ENCODE data around the gene IFT88. TPM values are rescaled to one million over a fixed set of nuclear protein-coding genes. Genes with fewer than 3 reads are reported as not detected.

The IFT88 gene
- total RNA-seq, 1 donor from 2014 or later = 15.3 TPM

DNA sequence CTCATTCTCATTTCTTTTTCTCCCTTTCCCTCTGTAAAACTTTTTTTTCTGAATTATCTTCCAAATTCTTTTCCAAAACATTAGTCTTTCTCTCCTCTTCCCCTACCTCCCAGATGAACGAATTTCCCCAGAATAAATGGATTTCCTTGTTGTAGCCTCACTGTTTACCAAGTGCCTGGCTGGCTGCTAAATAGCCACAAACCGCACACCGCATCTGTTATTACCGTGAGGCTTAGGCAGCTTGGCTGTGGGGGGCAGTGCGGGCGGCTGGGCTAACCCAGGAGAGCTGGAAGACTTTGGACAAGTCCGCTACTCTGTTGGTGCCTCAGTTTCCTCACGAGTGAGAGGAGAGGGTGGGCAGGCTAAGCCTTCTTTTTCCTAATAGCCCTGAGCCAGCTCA lies 147.2 kb downstream of the IFT88 start:
- Histone ChIP-seq H3K27me3 (ENCODE audit: low read depth) (no peaks in the 10 kb centered on the region), H3K4me3 (no peak overlapping the region), H3K4me1 (peaks cover 4% of the 10 kb centered on the region), H3K27ac (no peak overlapping the region), H3K9me3 (no peaks in the 10 kb centered on the region), H3K36me3 (no peaks in the 10 kb centered on the region)
- intact Hi-C loops (cut with DNase I) = loop anchor here (5.0 kb wide), 1 partner anchor 113 kb away; no protein-coding TSS in a partner anchor
- ATAC-seq (no peak), DNase-seq (no peak)
- TF ChIP-seq CTCF (IDR thresholded peaks at IDR 0.05) = no peak

GRCh38 chr13:20714563-20715329 lies 147.8 kb downstream of the IFT88 start:
- Histone ChIP-seq H3K4me1 (peaks cover 4% of the 10 kb centered on the region), H3K36me3 (no peaks in the 10 kb centered on the region), H3K4me3 (no peak overlapping the region), H3K9me3 (no peaks in the 10 kb centered on the region), H3K27me3 (ENCODE audit: low read depth) (no peaks in the 10 kb centered on the region), H3K27ac (no peak overlapping the region)
- ATAC-seq (no peak), DNase-seq (no peak)
- intact Hi-C loops (cut with DNase I) = loop anchor here (5.0 kb wide), 1 partner anchor 113 kb away; no protein-coding TSS in a partner anchor
- TF ChIP-seq CTCF (IDR thresholded peaks at IDR 0.05) = no peak

GRCh38 chr13:20715330-20715712 lies 148.4 kb downstream of the IFT88 start:
- Histone ChIP-seq H3K36me3 (no peaks in the 10 kb centered on the region), H3K27me3 (ENCODE audit: low read depth) (peaks cover under 1% of the 10 kb centered on the region), H3K9me3 (no peaks in the 10 kb centered on the region), H3K27ac (no peak overlapping the region), H3K4me1 (peaks cover 4% of the 10 kb centered on the region), H3K4me3 (no peak overlapping the region)
- intact Hi-C loops (cut with DNase I) = no loop called here
- ATAC-seq = no peak
- TF ChIP-seq CTCF (IDR thresholded peaks at IDR 0.05) = no peak
- no peak for DNase-seq

DNA sequence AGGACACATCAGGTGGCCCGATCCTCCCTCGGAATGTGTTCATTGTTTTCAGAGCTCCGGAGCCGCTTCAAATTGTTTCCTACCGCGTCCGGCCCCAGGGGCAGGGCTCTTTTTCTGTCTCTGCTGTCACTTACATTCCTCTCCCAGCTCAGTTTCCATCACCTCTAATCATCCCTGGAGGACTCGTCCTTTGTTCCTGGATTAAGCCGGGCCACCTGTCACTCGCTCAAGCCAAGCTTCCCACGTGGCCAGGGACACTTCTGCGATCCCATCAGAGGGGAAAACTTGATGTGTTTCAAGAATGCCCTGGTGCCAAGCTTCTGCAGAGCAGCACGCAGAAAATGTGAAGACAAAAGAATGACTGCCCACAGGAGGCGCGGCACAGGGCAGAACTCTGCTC lies 150.0 kb downstream of the IFT88 start:
- DNase-seq (no peak), ATAC-seq (no peak)
- H3K27ac ChIP-seq = no peak overlapping the region
- intact Hi-C loops (cut with DNase I) = no loop called here
- no peak overlapping the region for H3K4me3 ChIP-seq
- peaks cover 14% of the 10 kb centered on the region for H3K4me1 ChIP-seq
- H3K36me3 ChIP-seq = no peaks in the 10 kb centered on the region
- H3K27me3 ChIP-seq (ENCODE audit: low read depth) = peaks cover 17% of the 10 kb centered on the region
- no peak for TF ChIP-seq CTCF (IDR thresholded peaks at IDR 0.05)
- H3K9me3 ChIP-seq = no peaks in the 10 kb centered on the region

GRCh38 chr13:20717581-20718542 lies 150.9 kb downstream of the IFT88 start:
- TF ChIP-seq CTCF (IDR thresholded peaks at IDR 0.05) = no peak
- ATAC-seq (no peak), DNase-seq (no peak)
- H3K4me1 ChIP-seq = peaks cover 13% of the 10 kb centered on the region
- no peaks in the 10 kb centered on the region for H3K9me3 ChIP-seq
- no peak overlapping the region for H3K4me3 ChIP-seq
- H3K36me3 ChIP-seq = no peaks in the 10 kb centered on the region
- no peak overlapping the region for H3K27ac ChIP-seq
- H3K27me3 ChIP-seq (ENCODE audit: low read depth) = peaks cover 24% of the 10 kb centered on the region
- intact Hi-C loops (cut with DNase I) = no loop called here

Data from lower lobe of right lung (tissue), 2 donors.